Measurements from ENCODE around the gene CFAP73. TPM values are rescaled to one million over a fixed set of nuclear protein-coding genes. Genes with fewer than 3 reads are reported as not detected.
"Not testable (repeated sequence)": the region's sequence is repeated elsewhere in the genome, so short reads cannot be mapped to it uniquely, and the experiment has no call there.

CFAP73 gene
- not detected for total RNA-seq

GRCh38 chr12:113149361-113150150 is at the start of gene CFAP73:
CFAP73 (plus strand) TSS chr12:113149724; CDS start chr12:113149858, 134 bp downstream.
- DNase-seq (ENCODE audit: low spot score) = no peak

DNA sequence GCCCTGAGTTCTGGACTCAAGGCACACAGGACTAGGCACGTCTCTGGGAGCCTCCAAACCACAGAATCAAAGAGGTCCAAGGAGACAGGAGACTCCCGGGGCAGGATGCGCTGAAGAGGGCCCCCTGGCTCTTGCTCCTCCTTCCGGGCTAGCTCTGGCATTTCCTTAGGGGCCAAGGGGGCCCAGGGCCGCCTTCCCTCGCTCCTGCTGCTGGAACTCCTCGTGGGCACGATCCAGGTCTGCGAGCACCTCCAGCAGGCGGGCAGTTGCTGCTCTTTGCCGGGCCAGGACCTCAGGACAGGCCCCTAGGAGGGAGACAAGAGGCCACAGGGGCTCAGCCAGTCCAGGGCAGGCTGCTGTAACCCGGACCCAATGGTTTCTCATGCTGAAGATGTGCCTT is 49.8 kb upstream of the CFAP73 start:
- no peak for DNase-seq (ENCODE audit: low spot score)

GRCh38 chr12:113101751-113102150 is 47.8 kb upstream of the CFAP73 start:
- DNase-seq (ENCODE audit: low spot score) = no peak

DNA sequence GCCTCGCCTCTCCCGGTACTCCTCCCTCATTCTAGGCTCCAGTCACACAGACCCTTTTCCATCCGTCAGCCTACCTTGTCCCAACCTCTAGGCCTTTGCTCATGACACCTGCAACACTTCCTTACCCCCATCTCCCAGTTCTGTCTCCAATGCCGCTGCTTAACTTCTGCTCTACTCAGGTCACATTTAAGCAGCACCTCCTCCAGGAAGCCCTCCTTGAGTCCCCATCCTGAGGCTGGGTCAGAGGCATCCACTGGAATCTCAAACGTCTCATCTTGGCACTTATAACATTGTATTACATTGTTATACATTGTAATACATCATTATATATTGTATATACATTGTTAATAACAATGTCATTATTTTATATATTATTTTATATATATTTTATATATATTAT is 46.7 kb upstream of the CFAP73 start:
- DNase-seq (ENCODE audit: low spot score) = no peak

- no peak for DNase-seq (ENCODE audit: low spot score)
Measured at GRCh38 chr12:113103756-113104450, 45.6 kb upstream of the CFAP73 start.

- DNase-seq (ENCODE audit: low spot score) = no peak
Measured at GRCh38 chr12:113104953-113105510, 44.5 kb upstream of the CFAP73 start.

- DNase-seq (ENCODE audit: low spot score) = no peak
Measured at GRCh38 chr12:113105606-113106271, 43.8 kb upstream of the CFAP73 start.

DNA sequence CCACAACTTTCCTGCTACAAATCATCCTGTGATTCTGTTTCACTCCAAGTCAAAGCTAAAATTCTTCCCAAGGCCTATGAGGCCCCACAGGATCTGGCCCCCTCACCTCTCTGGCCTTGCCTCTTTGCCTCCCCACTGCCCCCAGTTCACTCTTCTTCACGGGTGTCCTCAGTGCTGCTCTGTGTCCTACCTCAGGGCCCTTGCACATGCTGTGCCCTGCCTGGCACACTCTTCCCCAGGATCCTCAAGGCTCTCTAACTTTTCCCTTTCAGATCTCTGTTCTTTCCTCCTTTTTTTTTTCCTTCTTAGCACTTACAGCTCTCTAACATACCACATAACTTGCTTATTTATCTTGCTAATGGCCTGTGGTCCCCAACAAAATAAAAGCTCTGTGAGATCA is 43.2 kb upstream of the CFAP73 start:
- no peak for DNase-seq (ENCODE audit: low spot score)

DNA sequence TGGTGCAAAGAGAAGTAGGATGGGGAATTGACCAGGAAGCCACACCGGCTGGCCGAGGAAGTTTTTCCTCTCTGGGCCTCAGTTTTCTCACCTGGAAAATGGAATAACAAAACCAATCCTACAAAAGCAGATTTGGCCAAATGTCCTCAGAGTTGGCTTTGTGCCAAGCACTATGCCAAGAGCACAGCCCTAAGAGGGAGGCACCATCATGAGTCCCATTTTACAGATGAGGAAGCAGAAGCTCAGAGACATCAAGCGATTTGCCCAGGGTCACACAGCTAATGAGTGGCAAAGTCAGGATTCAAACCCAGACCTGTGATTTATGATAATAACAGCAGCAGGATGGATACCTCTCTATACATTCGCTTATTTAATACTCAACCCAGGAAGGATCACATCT is 41.2 kb upstream of the CFAP73 start:
- no peak for DNase-seq (ENCODE audit: low spot score)

- no peak for DNase-seq (ENCODE audit: low spot score)
Measured at GRCh38 chr12:113109360-113109759, 40.2 kb upstream of the CFAP73 start.

- DNase-seq (ENCODE audit: low spot score) = no peak
Measured at GRCh38 chr12:113109872-113110599, 39.5 kb upstream of the CFAP73 start.

DNA sequence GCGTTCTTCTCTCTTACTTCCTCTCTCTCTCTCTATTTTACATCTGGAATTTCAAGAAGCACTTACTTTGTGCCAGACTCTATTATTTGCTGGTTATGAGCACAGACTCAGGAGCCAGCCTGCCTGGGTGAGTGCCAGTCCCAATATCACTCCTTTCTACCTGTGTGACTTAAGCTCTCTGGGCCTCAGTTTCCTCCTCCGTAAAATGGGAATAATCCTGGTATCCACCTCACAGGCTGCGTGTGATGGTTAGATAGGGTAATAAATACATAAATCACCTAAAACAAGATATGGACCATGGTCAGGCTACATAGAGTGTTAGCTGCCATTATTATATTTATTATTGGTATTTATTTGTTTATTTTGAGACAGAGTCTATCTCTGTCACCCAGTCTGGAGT is 38.3 kb upstream of the CFAP73 start:
- no peak for DNase-seq (ENCODE audit: low spot score)

GRCh38 chr12:113112043-113112899 is 37.3 kb upstream of the CFAP73 start:
- no peak for DNase-seq (ENCODE audit: low spot score)

GRCh38 chr12:113113397-113113796 is 36.1 kb upstream of the CFAP73 start:
- no peak for DNase-seq (ENCODE audit: low spot score)

GRCh38 chr12:113114447-113115178 is 34.9 kb upstream of the CFAP73 start:
- no peak for DNase-seq (ENCODE audit: low spot score)

DNA sequence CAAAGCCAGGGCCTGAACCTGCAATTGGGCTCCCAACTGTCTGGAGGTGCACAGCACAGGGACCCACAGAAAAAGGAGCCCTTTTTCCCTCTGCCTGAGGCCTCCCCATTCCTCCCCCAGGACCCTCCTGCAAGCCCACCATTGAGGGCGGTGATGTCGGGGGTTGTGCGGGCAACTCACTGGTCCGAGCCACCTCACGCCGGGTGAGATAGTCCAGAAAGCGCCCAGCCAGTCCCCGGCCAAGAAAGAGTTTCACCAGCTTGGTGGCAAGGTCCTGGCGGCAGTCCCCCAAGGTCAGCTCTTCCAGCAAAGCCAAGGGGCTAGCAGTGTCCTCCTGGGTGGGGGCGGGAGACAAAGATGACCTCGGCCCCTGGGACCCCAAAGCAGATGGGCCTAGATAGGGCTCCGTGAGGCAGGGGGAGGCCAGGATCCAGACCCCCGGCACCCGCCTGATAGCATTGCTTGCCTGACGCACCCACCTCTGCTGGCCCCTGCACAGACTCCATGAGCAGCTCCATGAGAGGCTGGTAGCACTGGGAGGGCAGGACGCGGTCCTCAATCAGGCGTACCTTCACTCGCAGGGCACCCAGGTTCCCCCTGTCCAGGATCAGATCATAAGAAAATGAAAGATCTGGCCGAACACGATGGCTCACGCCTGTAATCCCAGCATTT is 33.9 kb upstream of the CFAP73 start:
- DNase-seq (ENCODE audit: low spot score) = no peak

DNA sequence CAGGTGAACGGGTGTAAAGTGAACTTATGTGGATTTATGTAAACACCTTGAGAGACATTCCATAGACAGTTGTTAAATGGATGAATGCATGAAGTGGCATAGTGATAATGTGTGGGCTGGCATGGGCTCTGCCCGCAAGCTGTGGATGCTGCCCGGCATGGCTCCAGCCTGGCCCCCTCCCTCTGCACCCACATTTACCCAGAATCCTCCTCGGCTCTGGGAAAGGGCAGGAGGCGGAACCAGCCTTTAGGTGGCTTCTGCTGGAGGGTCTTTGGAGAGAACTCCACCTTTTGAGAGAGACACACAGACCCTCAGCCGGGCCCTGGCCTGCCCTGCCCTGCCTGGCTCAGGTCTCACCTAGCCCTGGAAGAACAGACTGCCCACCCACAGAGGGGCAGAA is 32.6 kb upstream of the CFAP73 start:
- no peak for DNase-seq (ENCODE audit: low spot score)

DNA sequence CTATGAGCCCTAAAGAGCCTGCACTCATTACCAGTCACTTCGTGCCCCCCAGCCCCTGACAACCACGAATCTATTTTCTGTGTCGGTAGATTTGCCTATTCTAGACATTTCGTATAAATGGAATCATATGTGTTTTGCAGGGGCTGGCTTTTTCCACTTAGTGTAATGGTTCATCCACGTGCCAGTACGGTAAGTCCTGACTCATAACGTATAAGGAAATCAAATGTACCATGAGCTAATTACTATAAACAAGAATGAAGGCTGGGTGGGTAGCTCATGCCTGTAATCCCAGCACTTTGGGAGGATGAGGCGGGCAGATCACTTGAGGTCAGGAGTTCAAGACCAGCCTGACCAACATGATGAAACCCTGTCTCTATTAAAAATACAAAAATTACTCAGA is 31.8 kb upstream of the CFAP73 start:
- DNase-seq (ENCODE audit: low spot score) = not testable (repeated sequence)

DNA sequence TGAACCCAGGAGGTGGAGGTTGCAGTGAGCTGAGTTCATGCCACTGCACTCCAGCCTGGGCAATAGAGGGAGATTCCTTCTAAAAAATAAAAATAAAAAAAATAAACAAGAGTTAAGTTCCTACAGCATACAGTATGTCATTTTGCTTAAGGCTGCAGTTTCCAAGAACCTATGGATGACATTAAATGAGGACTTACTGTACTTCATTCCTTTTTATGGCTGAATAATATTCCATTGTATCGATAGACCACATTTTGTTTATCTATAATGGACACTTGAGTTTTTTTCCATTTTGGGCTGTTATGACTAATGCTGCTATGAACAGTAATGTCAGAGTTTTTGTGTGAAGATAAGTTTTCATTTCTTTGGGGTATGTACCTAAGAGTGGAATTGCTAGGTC is 31.4 kb upstream of the CFAP73 start:
- no peak for DNase-seq (ENCODE audit: low spot score)

Measured in ureter (tissue), 1 donor.